ENCODE measurements around the gene CLN5.
"Not testable (repeated sequence)": the region's sequence is repeated elsewhere in the genome, so short reads cannot be mapped to it uniquely, and the experiment has no call there.

The CLN5 gene

DNA sequence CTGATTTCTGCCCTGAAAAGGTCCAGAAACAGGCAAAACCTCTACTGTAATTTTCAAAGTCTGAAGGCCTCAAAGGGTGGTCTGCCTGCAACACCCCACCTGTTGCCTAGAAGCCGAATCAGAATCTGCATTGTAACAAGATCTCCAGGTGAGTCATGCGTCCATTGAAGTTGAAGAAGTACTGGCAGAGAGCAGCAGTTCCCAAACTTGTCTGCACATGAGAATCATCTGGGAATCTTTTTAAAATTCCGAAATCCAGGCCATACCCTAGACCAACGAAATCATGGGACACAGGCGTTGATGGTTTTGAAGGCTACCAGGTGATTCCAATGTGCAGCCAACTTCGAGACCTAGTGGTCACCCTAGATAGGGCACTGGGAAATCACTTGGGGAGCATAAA, 16.0 kb upstream of the CLN5 start:
- in situ Hi-C loops (cut with HindIII; ENCODE audit: low sequenced_read_pairs), result no loop called here

DNA sequence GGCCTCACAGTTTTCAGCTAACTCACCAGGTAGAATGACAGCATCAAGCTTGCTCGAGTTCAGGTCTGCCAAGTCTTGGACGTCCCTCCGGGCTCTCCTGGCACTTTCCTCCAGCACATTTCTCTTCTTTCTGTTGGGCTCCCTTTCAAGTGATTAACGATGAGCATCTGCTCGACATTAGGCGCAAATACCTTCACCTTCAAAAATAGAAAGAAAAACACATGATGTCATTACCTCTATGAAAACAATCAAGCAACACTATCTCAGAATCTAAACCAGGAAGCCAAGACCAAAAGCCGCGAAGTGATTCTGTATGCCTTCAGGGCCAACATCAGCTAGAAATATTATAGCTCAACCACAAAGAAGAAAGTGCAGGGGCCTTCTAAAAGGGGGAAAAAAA, 15.4 kb upstream of the CLN5 start:
- in situ Hi-C loops (cut with HindIII; ENCODE audit: low sequenced_read_pairs), result no loop called here

GRCh38 chr13:76976929-76977328, 15.0 kb upstream of the CLN5 start:
- in situ Hi-C loops (cut with HindIII; ENCODE audit: low sequenced_read_pairs), result no loop called here

DNA sequence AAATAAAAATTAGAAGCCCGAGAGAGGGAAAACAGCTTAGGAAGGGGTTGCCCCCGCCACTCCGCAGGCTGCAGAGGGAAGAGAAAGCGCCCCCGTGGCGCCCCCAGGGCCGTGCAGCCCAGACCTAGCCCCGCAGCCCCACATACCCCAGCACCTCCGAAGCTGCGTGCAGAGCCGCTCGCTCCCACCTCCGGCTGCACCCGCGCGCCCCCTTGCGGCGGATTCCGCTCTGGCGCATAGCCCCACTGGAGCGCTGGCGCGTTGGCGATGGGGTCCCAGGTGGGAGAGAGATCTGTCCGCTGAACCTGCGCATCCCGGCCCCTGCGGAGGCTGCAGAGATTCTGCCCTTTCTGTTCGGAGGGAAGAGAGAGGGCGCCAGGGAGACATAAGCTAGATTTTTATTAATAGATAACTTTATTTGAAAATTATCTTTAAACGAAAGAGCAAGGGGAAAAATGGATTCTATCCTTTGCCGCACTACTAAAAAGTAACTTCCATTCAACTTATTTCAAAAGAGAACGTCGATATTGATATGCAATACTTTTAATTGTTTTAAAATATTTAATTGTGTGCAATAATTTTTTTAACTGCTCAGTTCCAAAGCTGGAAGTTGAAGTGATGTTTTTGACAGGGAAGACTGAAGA, 11.7 kb upstream of the CLN5 start:
- in situ Hi-C loops (cut with HindIII; ENCODE audit: low sequenced_read_pairs), result no loop called here

- in situ Hi-C loops (cut with HindIII; ENCODE audit: low sequenced_read_pairs), result no loop called here
These were observed 9.8 kb upstream of the CLN5 start for GRCh38 chr13:76982061-76982460.

- in situ Hi-C loops (cut with HindIII; ENCODE audit: low sequenced_read_pairs), result no loop called here
These were observed 8.2 kb upstream of the CLN5 start for GRCh38 chr13:76983676-76984075.

GRCh38 chr13:76991432-76991795, 467 bp upstream of the CLN5 start:
- in situ Hi-C loops (cut with HindIII; ENCODE audit: low sequenced_read_pairs), result no loop called here

- in situ Hi-C loops (cut with HindIII; ENCODE audit: low sequenced_read_pairs), result no loop called here
These were observed 694 bp downstream of the CLN5 start for GRCh38 chr13:76992548-76993001.

GRCh38 chr13:76993021-76993420, 1.1 kb downstream of the CLN5 start:
- in situ Hi-C loops (cut with HindIII; ENCODE audit: low sequenced_read_pairs), result no loop called here

DNA sequence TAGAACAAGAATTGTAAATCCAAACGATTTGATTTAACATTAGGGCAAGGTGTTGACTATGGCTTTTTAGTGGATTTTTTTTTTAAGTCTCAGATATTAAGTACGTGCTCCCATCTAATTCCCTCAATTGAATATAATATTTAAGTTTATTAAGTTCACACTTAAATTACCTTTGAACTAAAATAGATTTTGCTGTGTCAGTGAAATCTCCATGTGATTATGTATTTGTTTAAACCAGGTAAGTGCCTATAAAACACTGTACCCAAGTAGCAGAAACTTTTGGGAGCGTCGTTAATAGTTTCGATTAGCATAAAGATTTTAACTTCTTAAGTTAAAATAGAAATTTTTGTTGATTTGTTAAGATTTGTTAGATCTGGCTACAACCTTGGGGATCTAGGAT, 1.6 kb downstream of the CLN5 start:
- in situ Hi-C loops (cut with HindIII; ENCODE audit: low sequenced_read_pairs), result no loop called here

- in situ Hi-C loops (cut with HindIII; ENCODE audit: low sequenced_read_pairs), result no loop called here
These were observed 2.4 kb downstream of the CLN5 start for GRCh38 chr13:76994281-76994680.

DNA sequence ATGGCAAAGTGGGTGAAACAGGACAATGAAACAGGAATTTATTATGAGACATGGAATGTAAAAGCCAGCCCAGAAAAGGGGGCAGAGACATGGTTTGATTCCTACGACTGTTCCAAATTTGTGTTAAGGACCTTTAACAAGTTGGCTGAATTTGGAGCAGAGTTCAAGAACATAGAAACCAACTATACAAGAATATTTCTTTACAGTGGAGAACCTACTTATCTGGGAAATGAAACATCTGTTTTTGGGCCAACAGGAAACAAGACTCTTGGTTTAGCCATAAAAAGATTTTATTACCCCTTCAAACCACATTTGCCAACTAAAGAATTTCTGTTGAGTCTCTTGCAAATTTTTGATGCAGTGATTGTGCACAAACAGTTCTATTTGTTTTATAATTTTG, 8.6 kb downstream of the CLN5 start:
- in situ Hi-C loops (cut with HindIII; ENCODE audit: low sequenced_read_pairs), result no loop called here

DNA sequence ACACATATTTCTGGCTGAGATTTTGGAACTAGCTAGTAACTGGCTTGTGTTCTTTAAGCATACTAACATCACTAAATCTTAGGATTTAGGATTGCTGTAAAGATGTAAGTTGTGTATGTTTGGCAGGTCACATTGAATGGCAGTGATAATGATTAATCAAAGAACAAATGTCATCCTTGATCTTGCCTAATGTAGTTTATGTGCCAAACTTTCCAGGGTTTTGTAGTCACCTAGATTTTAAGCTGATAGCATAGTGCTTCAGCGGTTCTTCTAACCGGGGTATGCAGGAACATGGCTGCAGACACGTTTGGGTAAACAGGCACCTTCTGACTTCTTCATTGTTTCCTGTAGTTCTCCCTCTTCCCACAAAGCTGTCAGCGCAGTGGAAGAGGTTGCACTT, 9.7 kb downstream of the CLN5 start:
- in situ Hi-C loops (cut with HindIII; ENCODE audit: low sequenced_read_pairs), result no loop called here

DNA sequence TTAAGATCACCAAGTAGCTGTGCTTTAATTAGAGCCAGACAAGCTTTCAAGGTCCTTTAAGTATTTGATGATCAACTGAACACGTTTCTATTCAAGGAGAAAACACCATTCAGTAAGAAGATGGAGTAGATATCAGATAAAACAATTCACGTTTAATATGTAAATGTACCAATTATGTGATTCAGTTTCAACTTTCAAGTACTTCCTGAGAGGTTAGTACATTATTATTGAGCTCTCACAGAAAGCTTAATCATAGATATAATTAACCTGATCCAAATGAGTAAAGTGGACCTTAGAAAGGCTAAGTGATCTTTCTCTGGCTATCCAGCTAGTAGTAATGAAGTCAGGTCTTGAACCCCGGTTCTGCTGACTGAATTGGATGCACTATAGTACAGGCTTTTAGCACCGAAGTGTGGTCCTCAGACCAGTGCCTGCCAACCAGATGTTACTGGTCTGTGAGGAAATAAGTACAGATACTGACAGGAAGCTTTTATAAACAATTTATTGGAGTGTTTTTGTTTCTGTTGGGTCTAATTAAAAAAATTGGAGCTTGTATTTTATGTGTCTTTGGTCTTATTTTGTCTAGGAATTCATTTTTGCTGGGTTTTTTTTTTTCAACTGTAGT, 10.2 kb downstream of the CLN5 start:
- in situ Hi-C loops (cut with HindIII; ENCODE audit: low sequenced_read_pairs), result no loop called here

GRCh38 chr13:77002590-77003190, 10.8 kb downstream of the CLN5 start:
- in situ Hi-C loops (cut with HindIII; ENCODE audit: low sequenced_read_pairs), result no loop called here

GRCh38 chr13:77008337-77008736, 16.5 kb downstream of the CLN5 start:
- in situ Hi-C loops (cut with HindIII; ENCODE audit: low sequenced_read_pairs), result not testable (repeated sequence)

GRCh38 chr13:77009011-77009410, 17.1 kb downstream of the CLN5 start:
- in situ Hi-C loops (cut with HindIII; ENCODE audit: low sequenced_read_pairs), result no loop called here

DNA sequence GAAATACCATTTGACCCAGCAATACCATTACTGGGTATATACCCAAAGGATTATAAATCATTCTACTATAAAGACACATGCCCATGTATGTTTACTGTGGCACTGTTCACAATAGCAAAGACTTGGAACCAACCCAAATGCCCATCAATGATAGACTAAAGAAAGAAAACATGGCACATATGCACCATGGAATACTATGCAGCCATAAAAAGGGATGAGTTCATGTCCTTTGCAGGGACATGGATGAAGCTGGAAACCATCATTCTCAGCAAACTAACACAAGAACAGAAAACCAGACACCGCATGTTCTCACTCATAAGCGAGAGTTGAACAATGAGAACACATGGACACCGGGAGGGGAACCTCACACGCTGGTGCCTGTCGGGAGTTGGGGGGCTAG, 17.8 kb downstream of the CLN5 start:
- in situ Hi-C loops (cut with HindIII; ENCODE audit: low sequenced_read_pairs), result not testable (repeated sequence)

DNA sequence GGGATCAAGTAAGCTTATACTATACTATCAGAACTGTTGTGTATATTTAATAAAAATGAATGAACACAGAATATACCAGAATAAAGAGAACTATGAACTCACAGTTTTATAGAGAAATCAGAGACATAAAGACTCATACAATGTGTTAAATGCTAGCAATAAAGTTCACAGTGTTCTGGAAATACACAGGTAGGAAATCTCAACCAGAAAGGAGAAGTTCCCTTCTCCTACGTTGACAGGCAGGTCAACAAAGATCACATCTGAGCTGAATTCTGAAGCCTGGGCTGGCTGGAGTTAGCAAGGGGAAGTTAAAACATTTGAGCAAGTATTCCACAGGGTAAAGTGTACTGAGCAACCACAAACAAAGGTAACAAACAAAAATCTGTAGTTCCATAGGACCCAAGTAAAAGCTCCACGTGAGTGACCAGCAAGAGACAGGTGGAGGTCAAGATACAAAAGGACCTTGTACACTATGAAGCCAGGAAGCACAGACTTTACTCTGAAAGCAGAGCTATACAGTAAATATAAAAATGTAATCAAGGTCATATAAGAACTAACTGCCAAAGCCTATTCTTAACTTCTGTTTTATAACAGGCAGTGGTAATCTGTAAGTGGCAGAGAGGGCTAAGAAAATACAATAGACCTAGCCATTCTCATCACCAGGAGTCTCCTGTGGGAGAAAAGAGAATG, 22.1 kb downstream of the CLN5 start:
- in situ Hi-C loops (cut with HindIII; ENCODE audit: low sequenced_read_pairs), result no loop called here

GRCh38 chr13:77014906-77015685, 23.2 kb downstream of the CLN5 start:
- in situ Hi-C loops (cut with HindIII; ENCODE audit: low sequenced_read_pairs), result no loop called here

DNA sequence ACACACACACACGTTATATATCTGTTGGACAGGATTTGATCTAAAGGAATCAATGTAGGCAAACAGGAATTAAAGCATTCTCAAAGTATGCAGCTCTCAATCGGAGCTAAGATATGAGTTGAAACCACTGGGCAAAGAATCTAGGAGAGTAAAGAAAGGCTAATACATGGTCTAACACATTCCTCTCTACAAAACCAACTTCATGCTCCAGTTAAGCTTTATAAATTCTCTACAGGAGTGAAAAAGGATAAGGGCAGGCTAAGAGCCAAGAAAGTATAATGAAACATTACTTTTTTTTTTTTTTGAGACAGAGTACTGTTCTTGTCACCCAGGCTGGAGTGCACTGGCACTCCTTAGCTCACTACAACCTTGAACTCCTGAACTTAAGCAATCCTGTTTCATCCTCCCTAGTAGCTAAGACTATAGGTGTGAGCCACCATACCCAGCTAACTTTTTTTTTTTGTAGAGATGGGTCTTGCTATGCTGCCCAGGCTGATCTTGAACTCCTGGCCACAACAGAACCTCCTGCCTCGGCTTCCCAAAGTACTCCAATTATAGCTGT, 24.5 kb downstream of the CLN5 start:
- in situ Hi-C loops (cut with HindIII; ENCODE audit: low sequenced_read_pairs), result no loop called here
